ENCODE measurements around the gene SPRING1.
"Not testable (repeated sequence)": the region's sequence is repeated elsewhere in the genome, so short reads cannot be mapped to it uniquely, and the experiment has no call there.

SPRING1 gene

DNA sequence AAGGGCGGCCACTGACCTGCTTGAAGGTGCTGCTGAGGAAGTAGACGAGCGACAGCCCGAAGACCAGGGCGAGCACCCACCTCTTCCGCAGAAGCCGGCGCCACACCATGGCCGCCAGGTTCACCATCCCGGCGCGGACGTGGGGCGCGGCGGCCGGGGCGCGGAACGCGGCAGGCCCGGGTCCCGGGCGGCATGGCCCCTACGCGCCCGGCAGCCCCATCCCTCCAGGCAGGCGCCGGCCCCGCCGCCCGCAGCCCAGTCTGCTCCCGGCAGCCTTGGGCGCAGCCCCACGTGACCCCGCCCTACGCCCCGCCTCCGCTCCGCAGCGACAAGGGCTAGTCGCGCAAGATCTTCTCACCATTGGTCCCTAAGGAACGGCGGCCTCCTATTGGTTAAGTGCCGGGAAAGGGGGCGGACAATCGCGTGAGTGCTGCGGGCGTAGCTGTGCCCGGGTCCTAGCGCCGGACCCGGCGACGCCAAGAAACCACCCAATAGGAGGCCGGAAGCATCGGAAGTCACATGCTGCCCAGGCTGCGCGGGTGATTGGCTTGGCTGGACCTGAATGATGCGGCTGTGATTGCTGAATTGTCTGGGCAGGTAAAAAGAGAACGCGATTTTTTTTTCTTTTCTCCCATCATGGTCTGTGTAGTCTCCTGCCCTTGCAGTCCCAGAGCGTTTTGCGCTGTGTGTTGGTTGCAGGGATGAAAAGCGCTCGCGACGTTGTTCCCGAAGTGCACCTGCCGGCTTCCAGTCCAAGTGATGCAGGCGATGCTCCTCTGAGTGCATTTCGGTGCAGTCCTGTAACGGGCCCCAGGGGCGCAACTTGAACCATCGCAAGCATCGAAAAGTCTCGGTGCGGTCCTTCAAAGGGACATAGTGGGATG lies at the start of gene SPRING1, which contains the start of gene RNFT2:
Gene SPRING1 (minus strand): TSS at position 296 of the 884 bp plus-strand sequence. CDS start 169 bp downstream, at position 127.
Gene RNFT2 (plus strand): TSS at position 542 of the 884 bp plus-strand sequence. CDS start 2,183 bp downstream, outside the sequence.
- DNase-seq (ENCODE audit: low read depth in 2 of 3, low spot score in 1 of 3), result peak; percentile 98

DNA sequence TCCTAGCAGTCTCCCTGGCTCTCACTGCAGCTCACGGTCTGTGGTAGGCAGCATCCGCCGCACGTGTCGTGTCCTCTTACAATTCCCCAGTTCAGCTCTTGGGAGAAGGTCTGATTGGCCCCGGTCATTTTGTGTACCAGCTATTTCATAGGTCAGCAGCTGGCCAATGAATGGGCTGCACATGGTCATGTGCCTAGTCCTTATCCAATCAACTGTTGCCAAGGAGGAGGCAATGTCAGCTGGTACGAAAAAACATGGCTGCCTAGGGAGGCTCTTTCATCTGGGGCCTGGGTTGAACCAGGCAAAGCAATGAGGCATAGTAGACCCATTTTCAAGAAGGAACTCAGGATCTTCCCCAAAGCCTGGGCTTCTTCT lies 46.4 kb upstream of the SPRING1 start:
- no peak for DNase-seq (ENCODE audit: low read depth in 2 of 3, low spot score in 1 of 3)

DNA sequence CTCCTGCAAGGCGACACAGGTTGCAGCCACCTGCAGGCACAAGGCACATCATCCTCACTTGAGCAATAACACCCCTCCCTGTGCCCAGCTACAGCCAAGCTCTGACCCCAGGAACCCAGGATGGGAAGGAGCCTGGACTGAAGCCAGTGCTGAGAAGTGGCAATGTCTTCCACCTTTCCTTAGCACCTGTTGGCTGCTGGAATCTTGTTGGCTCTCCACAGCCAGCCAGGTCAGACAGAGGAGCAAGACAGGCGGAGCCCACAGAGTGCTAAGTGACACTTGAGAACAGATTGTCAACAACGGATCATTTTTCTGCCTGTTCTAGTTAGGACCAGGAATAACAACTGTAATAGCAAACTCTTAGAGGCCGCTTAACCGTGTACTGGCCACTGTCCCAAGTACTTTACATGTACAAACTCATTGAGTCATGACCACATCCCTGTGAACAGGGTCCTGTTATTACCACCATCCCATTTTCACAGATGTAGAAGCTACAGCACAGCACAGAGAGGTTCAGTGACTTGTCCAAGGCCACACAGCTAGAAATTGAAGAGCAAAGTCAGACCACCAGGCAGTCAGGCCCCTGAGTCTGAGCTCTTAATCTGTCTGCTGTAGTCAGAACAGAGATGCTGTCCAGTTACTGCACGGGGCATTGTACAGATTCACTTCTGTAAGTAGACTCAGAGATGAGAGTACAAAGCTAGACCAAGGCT lies 45.8 kb upstream of the SPRING1 start:
- DNase-seq (ENCODE audit: low read depth in 2 of 3, low spot score in 1 of 3), result no peak

GRCh38 chr12:116780942-116781341 lies 43.1 kb upstream of the SPRING1 start:
- DNase-seq (ENCODE audit: low read depth in 2 of 3, low spot score in 1 of 3), result no peak

DNA sequence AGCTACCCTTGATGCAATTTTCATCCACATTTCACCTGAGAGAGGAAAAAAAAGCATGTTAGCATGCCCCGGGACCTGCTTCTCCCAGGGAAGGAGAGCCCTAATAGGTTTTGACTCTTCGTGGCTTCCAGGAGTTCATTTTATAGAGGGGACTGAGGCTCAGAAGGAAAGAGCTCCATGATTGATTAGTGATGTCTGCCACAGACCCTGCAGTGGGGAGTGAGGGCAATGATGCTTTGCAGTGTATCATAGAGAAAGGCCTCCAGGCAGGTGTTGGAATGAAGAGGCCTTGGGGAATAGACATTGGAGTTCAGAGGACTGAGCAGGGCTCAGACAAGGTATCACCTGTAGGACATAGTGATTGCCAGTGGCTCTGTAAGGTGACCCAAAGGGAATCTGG lies 41.7 kb upstream of the SPRING1 start:
- DNase-seq (ENCODE audit: low read depth in 2 of 3, low spot score in 1 of 3), result no peak

- DNase-seq (ENCODE audit: low read depth in 2 of 3, low spot score in 1 of 3), result no peak
These were observed 39.4 kb upstream of the SPRING1 start for GRCh38 chr12:116777245-116777644.

DNA sequence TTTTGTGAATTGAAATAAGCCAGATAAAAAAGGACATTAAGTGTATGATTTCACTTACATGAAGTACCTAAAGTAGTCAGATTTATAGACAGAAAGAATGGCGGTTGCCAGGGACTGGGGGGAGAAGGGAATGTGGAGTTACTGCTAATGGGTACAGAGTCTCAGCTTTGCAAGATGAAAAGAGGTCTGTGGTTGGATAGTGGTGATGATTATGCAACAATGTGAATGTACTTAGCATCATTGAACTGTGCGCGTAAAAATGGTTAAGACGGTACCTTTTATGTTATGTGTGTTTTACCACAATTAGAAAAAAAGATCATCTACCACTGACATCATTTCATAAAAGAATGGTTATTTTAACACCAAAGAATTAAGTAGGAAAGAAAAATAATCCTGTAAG lies 36.2 kb upstream of the SPRING1 start:
- DNase-seq (ENCODE audit: low read depth in 2 of 3, low spot score in 1 of 3), result no peak

GRCh38 chr12:116773276-116773731 lies 35.4 kb upstream of the SPRING1 start:
- no peak for DNase-seq (ENCODE audit: low read depth in 2 of 3, low spot score in 1 of 3)

DNA sequence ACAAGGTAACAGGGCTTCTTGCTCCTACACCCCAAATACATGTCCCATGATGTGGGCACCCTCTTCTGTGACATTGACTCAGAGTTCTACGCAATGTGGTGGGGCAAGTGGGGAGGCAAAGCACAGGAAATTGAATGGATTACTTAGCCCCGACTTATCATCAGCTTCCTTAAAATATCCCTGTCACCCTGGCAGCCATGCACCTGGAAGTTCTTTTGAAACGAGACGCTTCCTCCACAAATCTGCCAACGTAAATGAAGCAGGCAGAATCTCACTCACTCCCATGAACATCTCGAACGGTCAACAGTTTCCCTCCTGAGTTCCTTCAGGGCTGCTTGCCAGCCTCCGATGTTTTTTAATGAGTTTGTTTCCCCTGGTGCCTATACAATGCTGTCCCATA lies 33.8 kb upstream of the SPRING1 start:
- DNase-seq (ENCODE audit: low read depth in 2 of 3, low spot score in 1 of 3), result no peak

DNA sequence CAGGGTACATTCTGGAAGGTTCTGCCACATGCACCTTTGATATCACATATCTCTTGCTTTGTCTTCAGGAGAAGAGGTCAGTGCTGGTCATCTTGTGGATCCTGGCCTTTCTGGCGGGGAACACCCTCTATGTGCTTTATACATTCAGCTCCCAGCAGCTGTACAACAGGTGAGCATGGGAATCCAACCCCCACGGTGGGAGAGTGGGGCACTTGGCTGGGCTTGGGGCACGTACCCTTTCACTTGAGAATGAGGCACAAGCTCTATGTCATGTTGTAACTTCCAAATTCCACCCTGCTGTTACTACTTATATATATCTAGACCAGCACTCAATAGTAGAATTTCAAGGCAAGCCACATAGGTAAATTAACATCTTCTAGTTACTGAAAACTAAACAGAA lies 28.9 kb upstream of the SPRING1 start:
- DNase-seq (ENCODE audit: low read depth in 2 of 3, low spot score in 1 of 3), result no peak

GRCh38 chr12:116766285-116766684 lies 28.4 kb upstream of the SPRING1 start:
- DNase-seq (ENCODE audit: low read depth in 2 of 3, low spot score in 1 of 3), result no peak

DNA sequence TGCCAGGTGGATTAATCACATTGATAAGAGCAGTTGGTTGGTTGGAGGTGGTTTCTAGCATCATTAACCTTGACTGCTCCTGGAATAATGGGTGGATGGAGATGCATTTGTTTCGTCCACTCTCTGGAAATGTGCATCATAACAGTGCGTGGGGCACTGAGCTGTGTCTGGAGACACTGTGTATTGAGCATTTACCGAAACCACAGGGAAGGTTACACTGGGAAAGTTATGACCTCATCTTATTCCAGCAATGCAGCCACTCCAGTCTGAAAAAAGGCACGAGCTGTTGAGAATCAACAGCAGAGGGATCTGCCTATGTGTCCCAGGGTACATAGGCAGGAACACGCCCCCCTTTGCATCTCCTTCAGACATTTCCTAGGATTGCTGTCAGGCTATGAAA lies 27.4 kb upstream of the SPRING1 start:
- DNase-seq (ENCODE audit: low read depth in 2 of 3, low spot score in 1 of 3), result no peak

DNA sequence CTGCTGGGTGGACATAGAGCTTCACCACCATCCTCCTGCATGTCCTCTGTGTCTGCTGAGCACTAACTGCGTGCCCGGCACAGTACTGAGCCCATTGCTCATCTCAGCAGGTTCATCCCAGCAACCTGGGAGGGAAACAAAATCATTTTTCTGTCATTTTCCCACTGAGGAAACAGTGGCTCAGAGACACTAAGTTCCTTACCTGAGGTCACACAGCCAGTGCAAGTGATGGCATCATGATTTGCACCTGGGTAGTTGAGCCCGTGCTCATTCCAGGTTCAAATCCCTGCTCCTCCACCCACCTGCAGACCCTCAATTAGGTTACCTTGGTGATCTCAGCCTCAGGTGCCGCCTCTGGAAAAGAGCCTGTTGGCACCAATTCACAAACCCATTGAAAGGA lies 23.6 kb upstream of the SPRING1 start:
- DNase-seq (ENCODE audit: low read depth in 2 of 3, low spot score in 1 of 3), result no peak

DNA sequence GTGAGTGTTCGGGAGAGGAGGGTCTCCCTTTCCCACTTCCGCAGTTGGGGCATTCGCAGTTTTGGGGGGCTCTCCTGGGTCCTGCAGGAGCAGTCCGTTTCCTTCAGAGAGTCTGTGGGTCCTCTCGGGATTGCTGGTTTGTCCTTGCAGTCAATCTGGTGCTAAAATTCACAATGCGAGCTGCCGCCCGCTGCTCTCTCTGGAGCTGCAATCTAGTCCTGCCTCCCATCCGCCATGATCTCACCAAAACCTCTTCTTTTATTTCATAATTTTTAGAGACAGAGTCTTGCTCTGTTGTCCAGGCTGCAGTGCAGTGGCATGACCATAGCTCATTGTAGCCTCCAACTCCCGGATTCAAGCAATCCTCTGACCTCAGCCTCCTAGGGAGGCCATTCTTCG lies 22.8 kb upstream of the SPRING1 start:
- no peak for DNase-seq (ENCODE audit: low read depth in 2 of 3, low spot score in 1 of 3)

- DNase-seq (ENCODE audit: low read depth in 2 of 3, low spot score in 1 of 3), result peak; percentile 7 to 21 (median 17)
These were observed 22.1 kb upstream of the SPRING1 start for GRCh38 chr12:116759783-116760621.

DNA sequence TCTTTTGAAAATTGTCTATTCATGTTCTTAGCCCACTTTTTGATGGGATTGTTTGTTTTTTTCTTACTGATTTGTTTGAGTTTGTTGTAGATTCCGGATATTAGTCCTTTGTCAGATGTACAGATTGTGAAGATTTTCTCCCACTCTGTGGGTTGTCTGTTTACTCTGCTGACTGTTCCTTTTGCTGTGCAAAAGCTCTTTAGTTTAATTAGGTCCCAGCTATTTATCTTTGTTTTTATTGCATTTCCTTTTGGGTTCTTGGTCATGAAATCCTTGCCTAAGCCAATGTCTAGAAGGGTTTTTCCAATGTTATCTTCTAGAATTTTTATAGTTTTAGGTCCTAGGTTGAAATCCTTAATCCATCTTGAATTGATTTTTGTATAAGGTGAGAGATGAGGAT lies 16.9 kb upstream of the SPRING1 start:
- not testable (repeated sequence) for DNase-seq (ENCODE audit: low read depth in 2 of 3, low spot score in 1 of 3)

DNA sequence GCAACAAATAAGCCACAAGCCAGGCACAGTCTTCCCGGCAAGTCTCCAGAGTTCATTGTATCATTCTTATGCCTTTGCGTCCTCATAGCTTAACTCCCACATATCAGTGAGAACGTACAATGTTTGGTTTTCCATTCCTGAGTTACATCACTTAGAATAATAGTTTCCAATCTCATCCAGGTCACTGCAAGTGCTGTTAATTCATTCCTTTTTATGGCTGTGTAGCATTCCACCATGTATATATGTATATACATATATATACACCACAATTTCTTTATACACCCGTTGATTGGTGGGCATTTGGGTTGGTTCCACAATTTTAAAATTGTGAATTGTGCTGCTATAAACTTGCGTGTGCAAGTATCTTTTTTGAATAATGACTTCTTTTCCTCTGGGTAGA lies 16.2 kb upstream of the SPRING1 start:
- DNase-seq (ENCODE audit: low read depth in 2 of 3, low spot score in 1 of 3), result not testable (repeated sequence)

DNA sequence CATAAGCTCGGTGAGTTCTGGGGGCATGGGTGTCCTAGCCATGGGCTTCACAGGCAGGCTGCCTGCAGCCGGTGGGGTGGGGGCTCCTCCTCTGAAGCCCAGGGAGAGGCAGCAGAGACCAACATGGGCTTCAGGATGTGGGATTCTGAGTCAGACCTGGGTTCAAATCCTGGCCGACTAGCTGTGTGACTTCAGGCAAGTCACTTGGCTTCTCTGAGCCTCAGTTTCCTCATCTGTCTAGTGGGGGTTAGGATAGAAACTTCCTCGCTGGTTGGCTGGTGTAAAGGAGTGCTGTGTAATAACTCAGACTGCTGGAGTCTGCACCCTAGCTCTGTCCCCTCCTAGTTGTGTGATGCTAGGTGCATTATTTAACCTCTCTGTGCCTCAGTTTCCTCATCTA lies 12.4 kb upstream of the SPRING1 start:
- DNase-seq (ENCODE audit: low read depth in 2 of 3, low spot score in 1 of 3), result no peak

- DNase-seq (ENCODE audit: low read depth in 2 of 3, low spot score in 1 of 3), result no peak
These were observed 12.0 kb upstream of the SPRING1 start for GRCh38 chr12:116749884-116750283.

DNA sequence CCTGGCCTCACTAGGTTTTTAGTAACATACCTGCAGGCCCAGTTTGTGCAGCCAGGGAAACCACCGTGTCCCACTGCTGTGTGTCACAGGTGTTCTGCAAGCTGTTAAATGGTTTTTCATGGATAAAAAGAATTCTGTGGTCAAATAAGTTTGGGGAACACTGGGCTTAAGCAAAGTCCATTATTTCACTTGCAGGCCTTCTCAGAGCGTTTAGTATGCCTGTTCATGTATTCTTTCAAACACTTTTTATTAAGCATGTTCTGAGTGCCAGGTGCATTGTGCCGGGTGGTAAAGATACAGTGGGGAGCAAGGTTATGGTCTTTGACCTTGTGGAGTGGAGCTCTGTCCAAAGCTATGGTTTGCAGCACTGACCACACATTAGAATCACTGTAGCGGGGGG lies 7.7 kb upstream of the SPRING1 start:
- no peak for DNase-seq (ENCODE audit: low read depth in 2 of 3, low spot score in 1 of 3)

GRCh38 chr12:116744766-116745165 lies 6.9 kb upstream of the SPRING1 start:
- DNase-seq (ENCODE audit: low read depth in 2 of 3, low spot score in 1 of 3), result no peak
